NCI-H524 treated with DMSO at 0.1 percent for 48 hours (cell line): ENCODE results near the gene RHOBTB3.
"Not testable (repeated sequence)": the region's sequence is repeated elsewhere in the genome, so short reads cannot be mapped to it uniquely, and the experiment has no call there.

Source experiments
- DNase-seq: peaks from one replicate; lab custom pipeline; 2025; lab: John Stamatoyannopoulos, UW

The RHOBTB3 gene

GRCh38 chr5:95822043-95822541, 91.0 kb downstream of the RHOBTB3 start:
- peak; percentile 71 for DNase-seq

- DNase-seq = no peak
Observed at GRCh38 chr5:95822542-95823181, 91.5 kb downstream of the RHOBTB3 start, which contains the start of gene GLRX. Gene GLRX, minus strand, starts transcription at chr5:95822726. Its CDS starts 64 bp downstream, at chr5:95822662.

GRCh38 chr5:95823218-95823737, 92.1 kb downstream of the RHOBTB3 start:
- DNase-seq = no peak

DNA sequence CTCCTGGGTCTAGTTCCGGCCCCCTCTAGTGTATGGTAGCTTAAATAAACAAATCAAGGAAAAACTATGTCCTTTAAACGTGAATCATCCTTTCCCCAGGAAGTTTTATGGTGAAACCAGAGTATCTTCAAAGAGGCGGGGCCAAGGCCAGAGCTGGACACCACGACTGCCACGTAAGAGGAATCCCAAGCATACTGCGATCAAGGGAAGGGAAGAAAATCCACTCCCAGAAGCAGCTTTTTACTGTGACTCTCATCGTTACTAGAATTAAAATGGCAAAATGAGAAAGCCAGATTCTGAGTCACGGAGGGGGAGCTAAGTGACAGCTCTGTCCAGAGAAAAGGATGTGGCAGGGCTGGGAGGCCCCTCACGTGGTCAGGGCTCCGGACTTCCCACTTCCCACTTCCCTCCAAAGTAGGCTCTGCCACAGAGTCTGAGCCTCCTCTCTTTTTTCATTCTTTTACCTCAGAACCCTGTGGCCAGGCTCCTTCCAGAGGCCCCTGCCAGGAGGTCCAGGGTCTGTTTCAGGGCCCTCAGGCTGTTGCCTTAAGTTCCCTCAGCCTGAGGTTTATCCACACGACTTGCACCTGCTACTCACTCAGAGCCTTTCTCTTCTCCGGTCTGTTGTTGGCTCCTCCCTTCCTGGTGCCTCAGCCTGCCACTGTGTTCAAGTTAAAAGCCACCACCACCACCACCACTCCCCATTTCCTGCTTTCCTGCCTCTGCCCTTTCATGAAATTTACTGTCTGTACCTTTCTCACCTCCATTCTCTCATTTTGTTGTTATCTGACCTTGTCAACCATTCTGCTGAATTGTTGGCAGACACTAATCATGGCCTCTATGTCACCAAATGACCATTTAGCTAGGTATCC, 92.8 kb downstream of the RHOBTB3 start:
- no peak for DNase-seq

DNA sequence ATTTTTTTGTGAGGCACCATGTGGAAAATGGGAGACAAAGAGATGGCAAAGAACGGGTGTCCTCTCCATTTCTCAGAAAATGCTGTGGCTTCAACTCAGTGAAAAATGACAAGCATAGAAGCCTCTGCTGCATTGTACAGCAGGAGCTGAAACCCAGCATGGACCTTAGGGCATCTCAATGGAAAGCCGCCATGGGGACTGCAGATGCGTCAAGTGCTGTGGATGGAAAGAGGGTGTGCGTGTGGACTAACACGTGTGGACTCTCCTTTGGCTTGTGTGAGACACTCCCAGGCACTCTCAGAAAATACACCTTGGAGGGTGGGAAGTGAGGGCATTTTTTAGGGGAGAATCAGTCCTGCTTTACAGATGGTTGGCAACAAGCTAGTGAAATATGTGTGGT, 93.6 kb downstream of the RHOBTB3 start:
- DNase-seq = no peak

DNA sequence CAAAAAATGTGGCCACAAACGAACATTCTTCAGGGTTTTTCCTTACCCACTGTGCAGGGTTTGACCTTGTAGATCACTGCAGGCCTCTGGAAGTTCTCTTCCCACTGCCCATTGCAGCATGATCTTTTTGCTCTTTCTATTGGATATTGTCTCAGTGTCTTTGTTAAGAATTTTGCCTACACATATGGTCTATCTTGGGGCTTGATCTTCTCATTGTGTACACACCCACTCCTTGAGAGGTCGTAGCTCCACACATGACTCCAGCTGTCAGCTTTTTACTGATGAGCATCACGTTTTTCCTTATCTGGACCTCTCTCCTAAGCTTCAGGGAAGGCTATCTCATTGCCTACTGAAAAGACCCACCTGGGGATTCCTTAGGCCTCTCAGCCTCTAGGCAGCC, 94.4 kb downstream of the RHOBTB3 start:
- DNase-seq = peak; percentile 14

DNA sequence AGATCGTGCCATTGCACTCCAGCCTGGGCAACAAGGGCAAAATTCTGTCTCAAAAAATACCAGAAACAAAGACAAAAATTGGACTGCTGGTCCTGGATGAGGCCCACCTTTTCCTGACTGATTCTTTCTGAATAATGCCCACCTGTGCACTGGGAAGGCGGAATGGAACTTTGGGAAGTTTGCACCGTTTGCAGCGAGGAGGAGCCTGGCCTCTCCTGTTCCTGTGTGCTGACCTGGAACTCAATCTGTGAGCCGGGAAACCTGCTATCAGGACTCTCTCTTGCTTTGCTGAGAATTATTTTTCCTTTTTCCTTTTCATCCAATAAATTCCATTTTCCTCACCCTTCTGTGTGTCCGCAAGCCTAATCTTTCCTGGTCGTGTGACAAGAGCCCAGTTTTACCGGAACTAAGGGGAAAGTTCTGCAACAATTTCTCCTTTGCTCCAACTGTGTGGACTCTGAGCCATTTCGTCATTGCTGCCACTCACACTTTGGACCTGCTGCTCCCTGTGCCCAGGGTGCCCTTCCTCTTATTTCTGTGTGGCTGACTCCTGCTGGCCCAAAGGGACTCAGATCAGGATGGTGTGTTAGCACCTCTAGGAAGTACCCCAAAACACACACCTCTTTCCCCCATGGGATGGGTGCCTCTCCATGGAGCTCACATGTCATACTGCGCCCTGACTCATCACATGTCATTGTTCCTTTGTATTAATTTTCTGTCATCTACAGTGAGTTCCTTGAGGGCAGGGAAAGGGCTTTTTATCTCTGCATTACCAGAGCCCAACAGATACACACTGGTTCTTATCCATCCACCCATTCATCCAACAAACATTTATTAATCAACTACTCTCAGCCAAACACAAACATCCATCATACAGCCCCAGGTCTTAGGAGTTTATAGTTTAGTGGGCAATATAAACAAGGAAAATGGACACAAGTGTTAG, 96.1 kb downstream of the RHOBTB3 start:
- no peak for DNase-seq

DNA sequence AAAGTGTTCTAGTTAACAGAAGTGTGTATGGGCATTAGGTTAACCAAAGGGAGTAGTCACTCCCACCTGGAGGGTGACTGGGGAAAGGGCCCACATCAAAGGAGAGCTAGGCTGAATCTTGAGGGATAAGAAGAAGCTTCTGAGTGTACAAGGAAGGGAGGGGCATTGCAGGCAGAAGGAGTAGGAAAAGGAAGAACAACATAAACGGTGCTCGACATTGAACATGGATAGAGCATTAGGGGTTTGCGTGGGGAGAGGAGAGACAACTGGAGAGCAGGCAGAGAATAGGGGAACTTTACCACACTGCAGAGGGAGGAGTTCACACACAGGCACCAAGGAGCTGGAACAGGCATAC, 96.7 kb downstream of the RHOBTB3 start:
- DNase-seq = no peak

DNA sequence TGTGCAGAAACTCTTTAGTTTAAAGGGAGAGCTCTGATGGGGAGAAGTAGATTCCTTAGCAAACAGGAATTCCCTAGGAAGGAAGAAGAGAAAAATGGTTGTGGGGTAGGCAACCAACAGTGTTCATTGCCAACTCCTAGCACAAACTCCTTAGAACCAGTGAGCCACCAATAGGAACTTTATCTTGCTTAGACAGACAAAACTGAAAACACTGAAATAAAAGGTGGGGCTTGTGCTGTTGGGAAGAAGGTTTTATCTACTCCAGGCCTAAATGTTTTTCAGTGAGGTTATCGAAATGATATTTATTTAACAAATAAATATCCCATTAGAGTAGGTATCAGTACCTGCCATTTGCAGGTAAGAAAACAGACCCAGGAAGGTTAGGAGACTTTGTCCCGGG, 99.1 kb downstream of the RHOBTB3 start:
- DNase-seq = no peak

- no peak for DNase-seq
Observed at GRCh38 chr5:95832664-95833063, 101.5 kb downstream of the RHOBTB3 start.

DNA sequence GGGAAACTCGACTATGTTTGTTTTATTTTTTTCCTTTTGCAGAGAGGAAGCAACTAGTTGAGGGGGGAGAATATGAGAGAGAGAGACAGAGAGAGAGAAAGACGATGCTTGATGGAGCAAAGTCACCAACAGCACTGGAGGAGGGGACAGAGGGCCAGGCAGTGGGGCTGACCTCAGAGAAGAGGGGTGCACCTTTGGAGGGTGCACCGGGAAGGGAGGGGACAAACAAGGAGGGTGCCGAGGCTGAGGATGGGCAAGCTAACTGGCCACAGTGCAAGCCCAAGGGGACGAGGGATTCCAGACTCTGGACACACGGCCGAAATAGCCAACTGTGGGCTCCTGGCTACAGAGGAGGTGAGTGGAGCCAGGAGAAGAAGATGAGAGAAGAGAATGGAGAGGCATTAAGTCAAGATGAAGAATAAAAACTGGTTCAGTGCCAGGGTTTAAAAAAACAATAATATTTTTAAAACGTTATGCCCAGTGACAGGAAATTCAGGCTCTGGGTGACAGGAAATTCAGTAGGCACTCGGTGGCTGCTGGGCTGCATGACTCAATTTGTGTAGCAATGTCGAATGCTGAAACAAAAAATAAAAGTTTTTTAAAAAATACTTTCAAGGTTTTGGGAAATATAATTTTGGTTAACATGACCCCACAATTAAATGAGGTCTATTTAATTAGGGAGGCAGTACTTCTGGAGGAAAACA, 104.7 kb downstream of the RHOBTB3 start:
- no peak for DNase-seq

DNA sequence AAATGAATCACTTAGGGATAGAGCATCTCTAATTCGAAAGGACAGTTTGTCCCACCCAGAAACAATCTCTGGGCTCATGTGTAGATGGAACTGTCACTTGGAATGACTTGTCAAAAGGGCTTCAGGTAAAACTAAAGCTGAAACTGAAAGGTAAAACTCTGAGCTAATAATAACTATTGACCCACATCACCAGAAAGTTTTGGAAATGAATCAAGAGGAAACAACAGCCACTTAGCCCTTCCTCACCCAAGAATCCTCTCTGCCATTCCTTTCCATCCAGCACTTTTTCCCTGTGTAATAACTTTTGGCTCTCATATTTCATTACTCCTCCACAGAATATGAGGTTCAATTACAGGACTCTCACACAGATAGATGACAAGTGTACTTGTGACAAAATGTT, 105.4 kb downstream of the RHOBTB3 start:
- DNase-seq = no peak

DNA sequence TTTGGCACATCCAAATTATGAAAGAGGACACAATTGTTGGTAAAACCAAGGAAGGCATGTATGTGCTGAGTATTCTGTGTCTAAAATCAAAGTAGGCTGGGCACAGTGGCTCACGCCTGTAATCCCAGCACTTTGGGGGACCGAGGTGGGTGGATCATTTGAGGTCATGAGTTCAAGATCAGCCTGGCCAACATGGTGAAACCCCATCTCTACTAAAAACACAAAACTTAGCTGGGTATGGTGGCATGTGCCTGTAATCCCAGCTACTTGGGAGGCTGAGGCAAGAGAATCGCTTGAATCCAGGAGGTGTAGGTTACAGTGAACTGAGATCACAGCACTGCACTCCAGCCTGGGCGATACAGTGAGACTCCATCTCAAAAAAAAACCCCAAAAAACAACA, 105.8 kb downstream of the RHOBTB3 start:
- DNase-seq = not testable (repeated sequence)

DNA sequence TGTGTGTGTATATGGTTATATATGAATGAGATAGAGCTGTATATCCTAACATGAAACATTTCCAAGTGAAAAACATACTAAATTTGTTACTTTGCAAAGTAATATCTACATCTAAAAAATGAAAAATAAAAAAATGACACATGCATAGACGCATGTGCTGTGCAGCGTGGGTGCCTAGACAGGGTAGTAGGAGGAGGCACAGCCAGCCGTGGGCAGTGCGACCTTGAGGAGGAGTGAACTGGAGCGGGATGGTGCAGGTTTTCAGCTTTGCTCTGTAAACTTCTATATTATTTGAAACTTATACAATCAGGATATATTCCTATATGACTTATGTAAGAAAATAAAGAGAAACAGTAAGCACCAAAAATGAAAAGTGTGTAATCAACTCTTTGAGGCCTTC, 106.4 kb downstream of the RHOBTB3 start:
- DNase-seq = no peak

DNA sequence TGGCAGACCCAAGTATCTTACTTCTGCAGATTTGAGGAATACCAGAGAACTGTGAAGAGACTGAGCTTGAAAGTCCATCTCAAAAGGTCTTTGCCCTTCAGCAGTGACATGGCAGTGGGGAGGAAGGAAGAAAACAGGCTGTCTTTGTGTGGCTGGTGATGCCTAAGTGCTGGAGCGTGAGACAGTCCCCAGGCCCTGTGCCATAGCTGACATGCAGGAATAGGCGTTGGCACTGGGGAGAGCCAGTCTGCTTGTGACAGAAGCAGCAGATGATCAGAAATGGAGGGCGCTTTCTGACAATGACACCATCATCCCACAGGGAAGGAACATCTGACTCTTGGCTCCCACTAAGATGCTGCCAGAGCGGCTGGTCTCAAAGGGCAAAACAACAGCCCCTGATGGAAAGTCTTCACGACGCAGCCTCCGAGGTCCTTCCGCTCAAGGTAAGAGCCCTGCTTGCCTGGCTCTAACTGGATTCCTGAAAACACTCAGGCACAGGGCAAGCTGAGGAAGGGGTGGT, 106.9 kb downstream of the RHOBTB3 start:
- DNase-seq = no peak

DNA sequence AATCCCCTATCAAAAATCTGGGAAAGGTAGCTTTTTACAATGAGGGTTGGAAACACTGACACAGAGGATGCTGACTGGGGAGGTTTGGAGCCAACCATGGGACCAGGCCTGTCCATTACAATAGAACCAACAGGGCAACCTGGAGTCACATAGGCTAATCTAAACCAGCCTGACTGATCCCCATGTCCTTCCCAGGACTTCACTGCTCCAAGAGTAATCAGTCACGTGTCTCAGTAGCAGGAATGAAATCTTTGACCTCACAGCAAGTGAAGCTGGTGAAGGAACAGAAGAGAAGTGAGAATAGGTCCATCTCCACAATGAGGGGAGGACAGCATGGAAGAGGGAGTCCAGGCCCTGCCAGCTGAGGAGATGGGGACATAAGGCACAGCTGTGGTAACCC, 107.4 kb downstream of the RHOBTB3 start:
- DNase-seq = no peak

DNA sequence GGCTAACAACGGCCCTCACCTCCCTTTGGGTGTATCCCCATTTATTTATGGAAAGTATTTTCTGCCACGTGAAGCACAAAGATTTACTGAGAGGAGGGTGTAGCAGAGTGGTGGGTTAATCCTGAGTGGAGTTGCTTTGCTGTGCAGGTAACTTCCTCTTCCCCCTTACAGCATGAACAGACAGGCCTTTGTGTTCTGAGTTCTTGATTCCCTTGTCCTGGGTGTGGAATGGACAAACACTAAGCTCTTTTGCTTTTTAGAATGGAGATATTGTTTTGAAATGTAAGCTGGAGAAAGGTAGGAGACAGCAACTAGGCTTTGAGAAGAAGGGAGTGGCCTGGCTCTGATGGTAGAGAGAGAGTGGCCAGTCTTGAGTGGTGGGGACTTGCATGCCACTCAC, 108.5 kb downstream of the RHOBTB3 start:
- DNase-seq = no peak

DNA sequence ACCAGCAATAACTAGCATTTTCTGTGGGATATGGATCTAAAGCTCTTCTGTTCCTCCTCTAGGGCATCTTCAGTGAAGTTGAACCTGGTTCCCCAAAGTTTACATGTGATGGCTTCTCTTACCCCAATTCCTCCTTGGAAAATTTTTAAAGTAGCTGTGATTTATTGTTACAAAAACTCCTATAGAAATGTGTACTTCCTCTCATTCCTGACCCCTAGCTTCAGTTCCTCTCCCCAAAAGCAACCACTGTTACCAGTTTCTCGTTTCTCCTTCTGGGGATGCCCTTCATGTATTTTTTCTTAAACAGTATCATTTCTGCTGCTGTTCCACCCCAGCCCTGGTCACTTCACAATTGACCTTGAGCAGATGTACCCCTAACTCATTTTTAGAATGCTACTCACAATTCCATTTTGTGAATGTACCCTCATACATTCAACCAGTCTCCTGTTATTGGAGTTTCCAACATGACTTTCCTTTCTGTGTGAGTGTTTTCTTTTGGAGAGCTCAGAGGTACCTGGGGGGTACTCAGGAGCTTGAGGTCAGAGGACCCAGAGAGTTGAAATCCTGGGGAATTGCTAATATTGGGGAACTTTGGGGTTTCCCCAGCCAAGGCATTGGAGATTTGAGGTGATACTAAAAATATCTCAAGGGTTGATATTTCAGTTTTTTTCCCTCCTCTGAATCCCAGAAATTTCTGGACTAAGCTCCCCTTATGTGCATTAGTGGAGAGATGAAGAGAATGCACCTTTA, 110.0 kb downstream of the RHOBTB3 start:
- no peak for DNase-seq

DNA sequence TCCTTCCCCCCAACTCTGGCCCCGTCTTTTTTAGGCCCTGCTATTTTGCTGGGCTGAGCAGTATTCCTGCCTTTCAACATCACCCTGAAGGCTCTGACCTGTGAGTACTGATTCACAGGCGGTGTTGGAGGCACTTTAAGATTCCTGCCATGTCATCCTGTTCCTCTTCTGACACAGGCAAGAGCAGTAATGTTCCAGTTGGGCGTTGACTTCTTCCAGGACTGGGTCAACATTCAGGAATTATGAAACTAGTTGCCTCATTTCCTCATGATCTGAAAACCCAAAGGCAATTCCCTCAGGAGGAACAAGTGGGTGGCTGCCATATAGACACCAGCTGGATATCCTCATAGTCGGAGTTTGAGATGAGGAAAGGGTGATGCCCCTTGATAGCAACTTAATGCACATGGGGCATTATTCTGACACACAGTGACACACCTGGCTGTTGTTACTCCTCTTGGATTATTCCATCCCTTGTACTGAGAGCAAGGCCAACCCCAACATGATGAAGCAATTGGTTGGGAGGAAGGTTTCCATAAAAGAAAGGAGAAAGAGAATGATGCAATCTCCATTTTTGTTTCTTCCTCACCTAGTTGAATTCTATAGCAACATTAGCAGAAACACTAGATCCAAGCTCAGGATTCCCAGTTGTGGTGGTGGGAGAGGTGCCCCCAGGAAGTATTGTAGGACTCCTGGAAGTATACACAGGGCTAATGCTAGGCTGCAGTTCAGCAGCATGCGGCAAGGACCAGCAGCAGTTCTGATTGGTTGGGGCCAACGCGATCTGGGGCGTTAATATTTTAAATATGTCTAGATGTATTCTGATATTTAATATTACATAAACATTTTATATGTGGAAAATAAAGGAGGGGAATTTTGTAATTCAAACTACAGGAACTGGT, 111.0 kb downstream of the RHOBTB3 start:
- DNase-seq = no peak
